GM12874 (cell line): ENCODE measurements around the gene BAIAP2.

Experiments
- CTCF ChIP-seq: IDR thresholded peaks from 2 replicates; pipeline ENCODE4 v1.5.1; 2011; ENCODE audit warnings: low read depth, mild to moderate bottlenecking, control low read depth, low read length, moderate library complexity; ENCODE audit not compliant: insufficient read depth

BAIAP2 gene

GRCh38 chr17:80992077-80992947, 42.6 kb upstream of the BAIAP2 start:
- no peak for TF ChIP-seq CTCF

GRCh38 chr17:80992948-80993624, 41.9 kb upstream of the BAIAP2 start:
- TF ChIP-seq CTCF: no peak

GRCh38 chr17:80995131-80995530, 39.8 kb upstream of the BAIAP2 start:
- TF ChIP-seq CTCF: no peak

GRCh38 chr17:80996422-80997305, 38.3 kb upstream of the BAIAP2 start:
- TF ChIP-seq CTCF: no peak

GRCh38 chr17:80997424-80998117, 37.4 kb upstream of the BAIAP2 start:
- no peak for TF ChIP-seq CTCF

- TF ChIP-seq CTCF: no peak
Observed at GRCh38 chr17:80998118-80998747, 36.7 kb upstream of the BAIAP2 start.
